A549 (cell line): ENCODE results near the gene DLG2.

Source experiments
- EP300 ChIP-seq, 2 experiments: fragments of >200 bp; sonication (Bioruptor Twin); formaldehyde crosslinking; IDR thresholded peaks; 2 replicates in 1 of 2; 3 replicates in 1 of 2; pipeline ENCODE4 v1.6.1; 2016 to 2017
- MYC ChIP-seq: IDR thresholded peaks from 2 replicates; pipeline ENCODE4 v1.6.1; 2012; ENCODE audit warnings: mild to moderate bottlenecking, inconsistent platforms, low read length, improper control_type of control experiment, borderline replicate concordance
- POLR2A ChIP-seq: IDR thresholded peaks from 2 replicates; pipeline ENCODE4 v1.6.1; 2012; ENCODE audit warnings: mild to moderate bottlenecking, low read length
- POLR2AphosphoS2 ChIP-seq: conservative IDR thresholded peaks from 2 replicates; pipeline ENCODE4 v1.6.1; 2012; ENCODE audit warnings: low read length, improper control_type of control experiment, inconsistent platforms
- ZC3H11A ChIP-seq: fragments of 450-650 bp; IDR thresholded peaks from 2 replicates; pipeline ENCODE4 v1.6.1; 2014; ENCODE audit warnings: antibody characterized with exemption, mild to moderate bottlenecking
- TF ChIP-seq, protein P1 (sequence below): IDR thresholded peaks from 2 replicates; pipeline ENCODE4 v1.6.1; 2012; ENCODE audit warnings: low read depth, borderline replicate concordance
- TF ChIP-seq, protein P2 (sequence below): fragments of 200-600 bp; sonication (generic); IDR thresholded peaks from 2 replicates; pipeline ENCODE4 v1.6.1; 2016; ENCODE audit warnings: antibody characterized with exemption, mild to moderate bottlenecking, moderate library complexity
- TF ChIP-seq, protein P3 (sequence below): fragments of >200 bp; sonication (Bioruptor Twin); formaldehyde crosslinking; IDR thresholded peaks from 3 replicates; pipeline ENCODE4 v1.5.1; 2016

DNA sequence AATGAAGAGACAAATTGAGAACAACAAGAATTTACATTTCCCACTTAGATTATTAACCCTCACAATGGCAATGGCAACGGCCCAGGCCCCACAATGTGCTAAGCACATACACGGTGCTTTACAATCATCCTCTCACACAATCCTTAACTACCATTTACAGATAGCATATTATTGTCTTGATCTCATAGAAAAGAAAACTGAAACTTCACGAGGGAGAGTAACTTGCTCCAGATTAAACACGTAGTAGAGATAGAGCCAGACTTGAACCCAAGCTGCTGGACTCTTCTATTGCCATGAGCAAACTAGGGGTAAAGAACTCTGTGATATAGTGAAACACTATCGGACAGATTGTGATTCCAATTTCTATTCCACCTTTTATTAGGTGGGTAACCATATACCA lies 665.1 kb downstream of the DLG2 start:
- TF ChIP-seq POLR2A: no peak
- TF ChIP-seq, protein P1, sequence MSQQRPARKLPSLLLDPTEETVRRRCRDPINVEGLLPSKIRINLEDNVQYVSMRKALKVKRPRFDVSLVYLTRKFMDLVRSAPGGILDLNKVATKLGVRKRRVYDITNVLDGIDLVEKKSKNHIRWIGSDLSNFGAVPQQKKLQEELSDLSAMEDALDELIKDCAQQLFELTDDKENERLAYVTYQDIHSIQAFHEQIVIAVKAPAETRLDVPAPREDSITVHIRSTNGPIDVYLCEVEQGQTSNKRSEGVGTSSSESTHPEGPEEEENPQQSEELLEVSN: no peak
- no peak for TF ChIP-seq MYC
- TF ChIP-seq, protein P2, sequence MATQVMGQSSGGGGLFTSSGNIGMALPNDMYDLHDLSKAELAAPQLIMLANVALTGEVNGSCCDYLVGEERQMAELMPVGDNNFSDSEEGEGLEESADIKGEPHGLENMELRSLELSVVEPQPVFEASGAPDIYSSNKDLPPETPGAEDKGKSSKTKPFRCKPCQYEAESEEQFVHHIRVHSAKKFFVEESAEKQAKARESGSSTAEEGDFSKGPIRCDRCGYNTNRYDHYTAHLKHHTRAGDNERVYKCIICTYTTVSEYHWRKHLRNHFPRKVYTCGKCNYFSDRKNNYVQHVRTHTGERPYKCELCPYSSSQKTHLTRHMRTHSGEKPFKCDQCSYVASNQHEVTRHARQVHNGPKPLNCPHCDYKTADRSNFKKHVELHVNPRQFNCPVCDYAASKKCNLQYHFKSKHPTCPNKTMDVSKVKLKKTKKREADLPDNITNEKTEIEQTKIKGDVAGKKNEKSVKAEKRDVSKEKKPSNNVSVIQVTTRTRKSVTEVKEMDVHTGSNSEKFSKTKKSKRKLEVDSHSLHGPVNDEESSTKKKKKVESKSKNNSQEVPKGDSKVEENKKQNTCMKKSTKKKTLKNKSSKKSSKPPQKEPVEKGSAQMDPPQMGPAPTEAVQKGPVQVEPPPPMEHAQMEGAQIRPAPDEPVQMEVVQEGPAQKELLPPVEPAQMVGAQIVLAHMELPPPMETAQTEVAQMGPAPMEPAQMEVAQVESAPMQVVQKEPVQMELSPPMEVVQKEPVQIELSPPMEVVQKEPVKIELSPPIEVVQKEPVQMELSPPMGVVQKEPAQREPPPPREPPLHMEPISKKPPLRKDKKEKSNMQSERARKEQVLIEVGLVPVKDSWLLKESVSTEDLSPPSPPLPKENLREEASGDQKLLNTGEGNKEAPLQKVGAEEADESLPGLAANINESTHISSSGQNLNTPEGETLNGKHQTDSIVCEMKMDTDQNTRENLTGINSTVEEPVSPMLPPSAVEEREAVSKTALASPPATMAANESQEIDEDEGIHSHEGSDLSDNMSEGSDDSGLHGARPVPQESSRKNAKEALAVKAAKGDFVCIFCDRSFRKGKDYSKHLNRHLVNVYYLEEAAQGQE: no peak
- no peak for TF ChIP-seq POLR2AphosphoS2
- TF ChIP-seq ZC3H11A: no peak
- no peak for TF ChIP-seq EP300 (IDR thresholded peaks at IDR 0.05)
- TF ChIP-seq, protein P3, sequence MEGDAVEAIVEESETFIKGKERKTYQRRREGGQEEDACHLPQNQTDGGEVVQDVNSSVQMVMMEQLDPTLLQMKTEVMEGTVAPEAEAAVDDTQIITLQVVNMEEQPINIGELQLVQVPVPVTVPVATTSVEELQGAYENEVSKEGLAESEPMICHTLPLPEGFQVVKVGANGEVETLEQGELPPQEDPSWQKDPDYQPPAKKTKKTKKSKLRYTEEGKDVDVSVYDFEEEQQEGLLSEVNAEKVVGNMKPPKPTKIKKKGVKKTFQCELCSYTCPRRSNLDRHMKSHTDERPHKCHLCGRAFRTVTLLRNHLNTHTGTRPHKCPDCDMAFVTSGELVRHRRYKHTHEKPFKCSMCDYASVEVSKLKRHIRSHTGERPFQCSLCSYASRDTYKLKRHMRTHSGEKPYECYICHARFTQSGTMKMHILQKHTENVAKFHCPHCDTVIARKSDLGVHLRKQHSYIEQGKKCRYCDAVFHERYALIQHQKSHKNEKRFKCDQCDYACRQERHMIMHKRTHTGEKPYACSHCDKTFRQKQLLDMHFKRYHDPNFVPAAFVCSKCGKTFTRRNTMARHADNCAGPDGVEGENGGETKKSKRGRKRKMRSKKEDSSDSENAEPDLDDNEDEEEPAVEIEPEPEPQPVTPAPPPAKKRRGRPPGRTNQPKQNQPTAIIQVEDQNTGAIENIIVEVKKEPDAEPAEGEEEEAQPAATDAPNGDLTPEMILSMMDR: no peak
